Stimulated activated CD4-positive, alpha-beta T cell treated with anti-CD3 and anti-CD28 coated beads, Interleukin-1b, Interleukin-23, amount 100 ng/mL, for 1 hour (primary cell): ENCODE results near the gene RAPGEF6.
"Not testable (repeated sequence)": the region's sequence is repeated elsewhere in the genome, so short reads cannot be mapped to it uniquely, and the experiment has no call there.

Experiments
- DNase-seq, 2 donors: peaks; one replicate each; pipeline ENCODE4 v3.0.0-alpha.2; 2020; ENCODE audit warnings: low read depth in 2 of 2

The RAPGEF6 gene

DNA sequence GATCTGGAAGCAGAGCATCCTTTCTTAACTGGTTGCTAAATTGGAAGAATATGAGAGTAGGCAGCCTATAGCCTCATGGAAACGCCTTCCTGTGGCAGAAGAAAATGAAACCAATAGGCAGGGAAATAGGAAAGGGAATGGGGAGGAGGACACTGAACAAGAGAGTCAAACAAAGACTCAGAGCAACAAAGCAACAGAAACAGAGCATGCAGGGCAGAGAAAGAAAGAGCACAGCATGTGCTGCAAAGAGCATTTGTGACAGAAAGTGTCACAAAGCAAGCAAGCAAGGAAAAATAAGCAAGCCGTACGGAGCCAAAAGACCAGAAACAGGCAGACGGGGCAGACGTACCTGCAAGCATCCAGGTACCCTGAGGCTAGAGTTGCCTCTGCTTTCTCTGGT, 123.1 kb downstream of the RAPGEF6 start:
- DNase-seq: no peak

DNA sequence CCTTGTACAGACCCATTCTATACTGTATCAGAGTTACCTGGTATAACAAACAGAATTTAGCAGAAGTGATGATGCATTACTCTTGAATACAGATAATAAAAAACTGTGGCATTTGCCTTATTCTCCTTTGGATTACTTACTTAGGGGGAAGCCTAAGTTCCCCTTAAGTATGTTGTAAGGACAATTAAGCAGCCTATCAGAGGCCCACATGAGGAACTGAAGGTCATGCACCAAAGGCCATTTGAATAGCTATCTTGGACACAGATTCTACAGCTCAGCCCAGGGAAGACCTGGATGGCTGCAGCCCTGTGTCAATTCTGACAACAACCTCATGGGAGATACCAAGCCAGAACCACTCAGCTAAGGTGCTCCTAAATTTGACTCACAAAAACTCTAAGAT, 125.2 kb downstream of the RAPGEF6 start:
- DNase-seq: no peak

DNA sequence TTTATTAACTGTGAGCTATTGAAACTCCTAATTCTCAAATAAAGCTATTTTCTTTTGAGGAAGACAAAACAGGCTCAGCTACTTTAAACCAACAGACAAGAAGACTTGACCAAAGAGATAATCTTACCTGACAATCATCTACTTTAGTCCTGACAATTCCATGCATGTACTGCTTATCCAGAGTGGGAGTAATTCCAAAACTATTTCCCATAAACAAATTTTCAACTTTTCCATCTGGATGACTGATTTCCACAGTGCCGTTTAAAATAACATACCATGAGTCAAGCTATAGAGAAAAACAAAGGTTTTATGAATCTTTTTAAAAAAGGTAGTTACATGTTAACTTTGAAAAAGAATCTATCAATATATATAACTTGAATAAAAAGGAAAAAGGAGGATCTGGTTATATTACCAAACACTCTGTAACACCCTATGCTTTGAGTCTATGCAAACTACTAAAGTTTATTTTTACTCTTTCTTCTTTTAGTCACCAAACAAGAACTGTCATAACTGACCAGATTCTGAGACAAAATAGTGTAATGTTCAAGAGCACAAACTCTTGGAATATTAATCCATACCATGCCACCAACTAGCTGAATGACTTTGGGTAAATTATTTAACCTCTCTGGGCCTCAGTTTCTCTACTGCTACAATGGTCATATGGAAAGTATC, 129.7 kb downstream of the RAPGEF6 start:
- no peak for DNase-seq

DNA sequence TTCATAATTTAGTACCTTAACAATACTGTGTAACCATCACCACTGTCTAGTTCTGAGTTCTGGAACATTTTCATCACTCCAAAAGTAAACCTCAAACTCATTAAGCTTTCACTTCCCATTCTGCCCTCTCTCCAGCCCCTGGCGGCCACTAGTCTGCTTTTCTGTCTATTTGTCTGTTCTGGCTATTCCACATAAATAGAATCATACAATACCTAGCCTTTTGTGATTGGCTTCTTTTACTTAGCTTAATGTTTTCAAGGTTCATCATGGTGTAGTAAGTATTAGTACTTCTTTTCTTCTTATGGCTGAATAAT, 138.7 kb downstream of the RAPGEF6 start:
- no peak for DNase-seq

DNA sequence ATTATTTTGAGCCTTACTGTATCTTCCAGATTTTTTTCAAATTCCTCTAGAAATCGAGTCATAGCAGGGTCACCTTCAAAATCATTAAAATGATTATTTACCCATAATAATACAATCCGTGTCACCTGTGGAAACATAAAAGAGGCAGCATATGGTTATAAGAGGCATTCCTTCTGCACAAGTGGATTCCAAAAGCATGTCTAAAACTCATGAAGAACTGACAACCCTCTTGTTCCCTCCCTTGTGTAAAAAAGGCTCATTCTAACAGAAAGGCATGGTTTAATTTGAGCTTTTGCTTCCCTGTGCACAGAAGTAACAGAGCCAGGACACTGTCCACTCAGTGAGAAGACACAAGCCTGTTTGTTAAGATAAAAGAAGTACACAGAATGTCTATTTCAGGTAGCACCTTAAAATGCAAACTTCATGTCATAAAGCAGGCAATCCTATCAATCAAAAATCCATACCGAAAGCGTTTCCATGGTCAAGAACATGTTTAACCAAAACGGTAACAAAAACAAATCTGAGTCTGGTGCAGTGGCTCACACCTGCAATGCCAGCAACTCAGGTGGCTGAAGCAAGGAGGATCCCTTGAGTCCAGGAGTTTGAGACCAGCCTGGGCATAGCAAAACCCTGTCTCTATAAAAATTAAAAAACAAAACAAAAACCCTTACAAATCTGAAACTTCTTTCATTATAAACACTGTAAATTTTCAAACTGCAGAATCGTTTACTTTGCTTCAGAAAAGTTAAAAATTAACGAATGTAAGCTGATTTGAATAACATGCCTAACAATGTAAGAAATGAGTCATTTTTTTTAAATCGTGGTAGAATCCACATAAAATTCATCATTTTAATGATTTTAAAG, 139.3 kb downstream of the RAPGEF6 start:
- no peak for DNase-seq

DNA sequence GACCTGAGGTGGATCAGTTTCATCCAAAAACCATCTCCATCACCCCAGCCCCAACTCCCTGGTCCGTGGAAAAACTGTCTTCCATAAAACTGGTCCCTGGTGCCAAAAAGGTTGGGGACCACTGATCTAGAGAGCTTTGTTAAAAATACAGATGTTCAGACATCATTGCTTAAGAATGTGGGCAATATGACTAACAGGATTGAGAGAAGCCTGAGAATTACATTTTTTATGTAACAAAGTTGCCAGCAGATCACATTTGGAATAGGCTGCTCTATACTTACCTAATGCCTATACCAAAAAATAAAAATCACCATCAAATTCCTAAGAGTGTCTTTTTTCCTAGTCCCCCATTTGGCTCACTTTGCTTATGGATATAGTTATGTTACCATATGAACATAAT, 143.3 kb downstream of the RAPGEF6 start:
- DNase-seq: no peak

DNA sequence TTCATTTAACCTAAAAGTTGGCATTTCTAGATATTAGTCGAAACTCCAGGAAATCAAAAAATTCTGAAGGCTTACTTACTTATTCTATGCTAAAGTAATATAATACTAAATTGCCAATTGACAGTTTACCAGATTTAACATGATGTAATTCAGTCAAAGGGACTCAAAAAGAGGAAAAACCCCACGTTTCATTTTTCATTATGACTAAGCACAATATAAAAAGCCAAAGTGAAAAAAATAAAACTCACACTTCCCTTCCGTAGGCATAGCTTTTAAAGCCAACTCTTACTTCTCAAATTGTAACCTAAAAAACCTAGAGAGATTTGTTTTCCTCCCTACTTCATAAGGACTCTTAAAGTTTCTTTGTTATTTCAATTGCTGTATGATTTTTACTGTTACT, 146.6 kb downstream of the RAPGEF6 start:
- DNase-seq: no peak

DNA sequence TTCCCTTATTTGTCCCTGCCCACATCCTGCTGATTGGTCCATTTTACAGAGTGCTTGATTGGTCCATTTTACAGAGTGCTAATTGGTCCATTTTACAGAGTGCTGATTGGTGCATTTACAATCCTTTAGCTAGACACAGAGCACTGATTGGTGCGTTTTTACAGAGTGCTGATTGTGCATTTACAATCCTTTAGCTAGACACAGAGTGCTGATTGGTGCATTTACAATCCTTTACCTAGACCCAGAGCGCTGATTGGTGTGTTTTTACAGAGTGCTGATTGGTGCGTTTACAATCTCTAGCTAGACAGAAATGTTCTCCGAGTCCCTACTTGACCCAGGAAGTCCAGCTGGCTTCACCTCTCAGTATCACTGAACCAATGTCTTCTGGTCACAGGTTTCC, 147.7 kb downstream of the RAPGEF6 start:
- not testable (repeated sequence) for DNase-seq

DNA sequence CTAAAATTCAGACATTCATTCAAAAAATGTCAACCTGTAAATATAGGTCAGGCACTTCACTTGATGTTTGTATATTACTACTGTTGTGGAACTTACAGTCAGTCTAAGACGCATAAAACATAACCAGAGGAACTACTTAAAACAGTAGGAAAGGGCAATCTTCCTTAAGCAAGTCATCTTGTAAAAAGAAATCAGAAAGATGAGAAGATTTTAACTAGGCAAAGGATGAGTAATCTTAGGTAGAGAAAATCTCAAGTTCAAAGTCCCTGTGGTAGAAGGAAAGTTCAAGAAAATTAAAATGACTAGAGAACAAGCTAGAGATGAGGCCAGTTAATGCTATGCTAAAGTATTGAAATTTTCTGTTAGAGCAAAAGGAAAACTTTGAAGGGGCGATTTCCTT, 152.4 kb downstream of the RAPGEF6 start:
- DNase-seq: no peak

DNA sequence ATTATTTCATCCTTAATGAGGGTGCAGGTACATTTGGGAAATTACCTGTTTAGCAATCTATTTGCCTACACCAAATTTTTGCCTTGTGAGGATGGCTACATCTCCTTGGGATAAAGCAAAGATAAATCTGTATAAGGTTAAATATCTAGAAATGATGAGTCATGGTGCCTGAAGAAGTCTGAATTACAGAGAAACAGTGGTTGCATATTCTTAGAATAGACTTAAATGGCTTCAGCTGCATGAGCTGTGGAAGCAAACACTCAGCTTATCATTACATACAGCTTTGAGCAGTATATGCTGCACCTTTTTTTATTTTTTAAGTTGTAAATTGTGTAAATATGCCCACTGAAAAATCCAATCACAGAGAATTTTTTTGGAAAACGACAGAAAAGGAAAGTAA, 153.5 kb downstream of the RAPGEF6 start:
- DNase-seq: no peak

DNA sequence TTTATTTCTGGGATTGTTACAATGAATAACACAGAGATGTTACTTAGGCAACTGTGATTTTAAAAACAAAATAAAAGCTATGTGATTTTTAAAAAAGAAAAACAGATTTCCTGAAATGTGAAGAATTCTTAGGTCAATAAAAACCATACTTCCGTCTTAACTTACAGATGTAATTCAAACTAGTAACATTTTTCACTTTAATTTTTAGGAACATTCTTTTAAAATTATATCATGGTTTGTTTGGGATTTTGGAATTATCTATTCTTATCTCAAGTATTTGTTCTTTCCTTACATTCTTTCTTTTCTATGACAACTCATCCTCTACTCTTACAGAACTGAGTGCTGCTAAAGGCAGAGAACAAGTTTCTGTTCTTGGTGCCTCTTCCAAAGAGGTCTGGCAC, 159.5 kb downstream of the RAPGEF6 start:
- DNase-seq: no peak

DNA sequence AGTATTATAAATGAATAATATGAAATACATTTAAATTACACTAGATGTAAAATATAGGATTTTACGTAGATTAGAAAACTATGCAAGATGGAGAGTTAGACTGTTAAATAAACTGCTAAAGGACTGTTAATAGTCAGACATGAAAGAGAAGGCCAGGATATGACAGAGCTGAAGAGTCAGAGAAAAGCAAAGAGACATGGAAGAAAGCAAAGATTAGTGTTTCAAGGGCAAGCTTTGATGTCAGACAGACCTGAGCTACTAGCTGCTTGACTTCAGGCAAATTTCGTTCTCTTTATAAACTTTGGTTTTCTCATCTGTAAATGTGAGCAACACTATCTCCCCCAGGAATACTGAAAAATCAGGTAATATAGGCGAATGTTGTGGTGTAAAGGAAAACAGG, 161.3 kb downstream of the RAPGEF6 start:
- no peak for DNase-seq

DNA sequence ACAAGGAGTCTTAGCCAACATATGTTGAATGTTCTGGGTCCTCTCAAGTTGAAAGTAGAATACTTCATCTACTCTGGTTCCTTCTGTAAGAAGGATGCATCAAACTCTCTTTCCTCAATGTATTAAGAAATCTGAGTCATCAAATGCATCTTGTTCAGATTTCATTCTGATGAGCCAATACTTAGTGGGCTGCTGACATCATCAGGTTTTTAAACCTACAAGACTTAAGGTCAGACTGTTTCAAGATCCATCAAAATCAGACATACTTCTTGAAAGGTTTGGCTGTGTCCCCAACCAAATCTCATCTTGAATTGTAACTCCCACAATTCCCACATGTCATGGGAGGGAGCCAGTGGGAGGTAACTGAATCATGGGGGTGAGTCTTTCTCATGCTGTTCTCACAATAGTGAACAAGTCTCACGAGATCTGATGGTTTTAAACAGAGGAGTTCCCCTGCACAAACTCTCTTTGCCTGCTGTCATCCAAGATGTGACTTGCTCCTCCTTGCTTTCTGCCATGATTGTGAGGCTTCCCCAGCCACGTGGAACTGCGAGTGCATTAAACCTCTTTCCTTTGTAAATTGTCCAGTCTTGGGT, 168.8 kb downstream of the RAPGEF6 start:
- DNase-seq: no peak

DNA sequence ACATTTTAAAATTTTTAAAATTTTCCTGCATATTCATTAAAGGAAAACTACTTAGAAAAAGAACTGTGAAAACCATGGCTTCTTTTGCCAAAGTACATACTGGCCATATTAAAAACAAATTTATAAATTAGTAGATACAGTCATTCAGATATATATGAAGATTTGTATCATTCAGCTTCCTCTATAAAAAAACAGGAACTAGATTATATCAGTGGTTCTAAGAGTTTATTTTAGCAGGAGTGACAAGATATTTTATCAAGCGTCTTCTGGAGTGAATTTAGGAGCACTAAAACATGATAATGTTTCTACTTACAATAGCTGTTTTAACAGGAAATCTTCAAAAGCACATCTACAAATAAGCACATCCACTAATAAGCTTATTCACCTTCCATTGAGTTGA, 171.4 kb downstream of the RAPGEF6 start:
- no peak for DNase-seq

DNA sequence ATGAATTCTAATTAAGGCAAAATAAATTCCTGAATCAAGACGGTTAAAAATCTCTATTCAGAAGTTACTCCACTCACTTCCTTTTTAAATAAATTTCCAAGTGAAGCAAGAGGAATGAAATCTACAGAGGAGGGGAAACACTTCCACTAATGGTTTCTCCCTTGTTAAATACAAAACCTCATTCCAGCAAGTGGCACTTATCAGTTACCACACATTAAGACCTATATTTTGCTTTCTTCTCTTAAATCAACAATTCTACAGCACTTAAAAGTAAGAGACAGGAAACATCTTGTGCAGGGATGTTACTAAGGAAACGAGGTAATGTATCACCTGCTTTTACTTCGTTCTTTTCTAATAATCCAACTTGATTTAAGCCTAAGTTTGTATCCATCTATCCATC, 172.6 kb downstream of the RAPGEF6 start:
- no peak for DNase-seq

DNA sequence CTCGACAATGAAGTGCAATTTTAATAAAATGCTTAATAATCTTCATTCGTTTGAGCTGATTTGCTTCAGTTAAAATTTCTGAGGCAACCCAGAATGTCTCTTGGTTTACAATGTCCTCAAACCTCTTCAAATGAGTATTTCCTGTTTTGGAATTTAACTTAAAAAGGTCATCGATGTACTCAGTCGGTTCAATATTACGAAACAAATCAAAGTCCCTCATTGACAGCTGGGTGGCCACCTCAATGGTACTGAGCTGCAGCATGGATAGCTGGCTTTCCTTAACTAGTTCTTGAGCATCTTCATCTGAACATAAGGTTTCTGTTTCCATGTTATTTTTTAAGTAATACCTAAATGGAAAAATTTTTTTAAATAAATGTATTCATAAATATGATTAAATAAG, 173.3 kb downstream of the RAPGEF6 start:
- DNase-seq: no peak

DNA sequence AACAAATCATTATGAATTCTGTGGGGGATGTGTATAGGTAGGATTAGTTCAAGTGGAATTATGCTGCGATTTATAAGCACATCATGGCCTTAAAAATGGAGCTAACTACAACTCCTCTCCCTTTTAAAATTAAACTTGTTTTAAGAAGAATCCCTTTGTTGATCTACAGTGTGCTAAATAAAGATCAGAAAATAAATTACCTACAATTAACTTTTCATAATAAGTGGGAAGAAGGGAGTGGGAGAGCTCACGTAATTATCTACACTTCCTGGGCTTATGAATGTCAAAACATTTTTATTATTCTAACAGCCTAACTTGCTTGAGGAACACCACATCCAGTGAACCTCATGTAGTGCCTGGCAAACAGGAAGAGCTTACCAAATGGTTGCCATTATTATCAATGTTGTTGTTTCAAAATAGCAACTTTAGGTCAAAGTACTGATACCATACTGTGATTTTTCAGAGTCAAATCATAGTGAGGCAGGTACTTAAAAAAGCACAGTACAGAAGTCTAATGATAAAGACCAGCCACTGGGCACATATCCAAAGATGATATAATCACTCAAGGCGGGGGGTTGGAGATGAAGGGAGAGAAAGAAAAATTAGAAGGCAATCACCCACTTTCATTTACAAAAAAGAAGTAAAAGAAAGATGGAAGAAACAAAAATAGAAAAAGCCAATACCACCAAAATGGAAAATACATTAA, 174.0 kb downstream of the RAPGEF6 start:
- DNase-seq: no peak

DNA sequence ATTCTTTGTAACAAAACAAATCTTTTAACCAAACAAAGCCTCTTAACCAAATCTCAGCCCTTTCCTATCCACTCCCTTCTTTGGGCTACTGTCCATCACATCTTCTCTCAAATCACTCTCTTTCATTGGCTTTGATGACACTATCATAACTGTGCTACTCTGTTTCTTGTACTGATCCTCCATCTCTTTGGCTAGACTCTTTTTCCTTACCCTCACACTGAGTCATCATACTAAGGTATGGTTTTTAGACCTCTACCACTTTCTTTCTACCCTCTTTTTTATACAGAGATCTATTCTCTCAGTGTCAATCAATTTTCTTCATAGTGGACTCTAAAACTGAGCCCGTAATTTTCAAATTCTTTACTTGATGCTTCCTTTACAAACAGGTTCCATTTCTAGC, 174.9 kb downstream of the RAPGEF6 start:
- no peak for DNase-seq

DNA sequence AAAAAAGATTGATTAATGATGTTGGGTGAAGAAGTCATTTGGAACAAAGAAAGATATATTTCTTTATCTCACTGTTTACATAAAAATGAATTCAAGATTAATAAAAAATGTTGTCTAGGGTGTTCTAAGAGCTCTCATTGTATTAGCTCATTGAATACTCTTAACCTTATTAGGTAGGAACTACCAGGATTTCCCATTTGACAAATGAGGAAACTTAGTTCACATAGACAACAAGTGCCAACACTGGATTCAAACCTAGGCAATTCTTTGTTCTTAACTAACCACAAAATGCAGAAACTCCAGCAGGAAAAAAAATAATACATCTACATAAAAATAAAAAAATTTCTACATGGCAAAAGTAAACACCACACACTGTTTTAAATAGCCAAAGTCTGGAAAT, 175.8 kb downstream of the RAPGEF6 start:
- no peak for DNase-seq

DNA sequence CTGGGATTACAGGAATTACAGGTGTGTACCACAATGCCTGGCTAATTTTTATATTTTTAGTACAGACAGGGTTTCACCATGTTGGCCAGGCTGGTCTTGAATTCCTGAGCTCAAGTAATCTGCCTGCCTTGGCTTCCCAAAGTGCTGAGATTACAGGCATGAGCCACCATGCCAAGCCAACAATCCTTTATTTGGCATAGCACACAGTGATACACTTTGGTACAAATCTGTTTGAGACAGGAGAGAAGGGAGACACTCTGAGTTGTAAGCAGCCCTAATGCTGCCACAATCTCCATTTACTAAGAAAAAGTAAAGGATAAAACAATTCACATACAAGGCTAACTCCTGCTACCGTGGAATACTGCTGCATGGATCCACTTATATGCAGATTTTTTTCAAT, 177.8 kb downstream of the RAPGEF6 start:
- DNase-seq: no peak

DNA sequence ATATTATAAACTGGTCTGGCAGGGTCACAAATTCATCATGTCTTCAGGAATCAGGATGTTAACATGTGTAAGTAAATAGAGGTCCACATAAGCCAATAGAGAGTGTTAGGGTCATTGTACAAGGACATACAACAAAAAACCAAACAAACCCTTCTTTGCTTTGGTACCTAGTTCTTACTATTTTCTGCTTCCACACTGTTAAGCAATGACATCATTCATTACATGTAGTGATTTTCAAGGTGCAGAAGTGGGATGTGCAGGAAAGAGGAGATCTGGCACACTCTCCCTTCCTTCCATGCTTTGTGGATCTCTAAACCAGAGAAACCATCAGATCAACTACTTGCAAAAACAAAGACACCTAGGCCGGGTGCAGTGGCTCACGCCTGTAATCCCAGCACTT, 184.1 kb downstream of the RAPGEF6 start:
- DNase-seq: no peak

DNA sequence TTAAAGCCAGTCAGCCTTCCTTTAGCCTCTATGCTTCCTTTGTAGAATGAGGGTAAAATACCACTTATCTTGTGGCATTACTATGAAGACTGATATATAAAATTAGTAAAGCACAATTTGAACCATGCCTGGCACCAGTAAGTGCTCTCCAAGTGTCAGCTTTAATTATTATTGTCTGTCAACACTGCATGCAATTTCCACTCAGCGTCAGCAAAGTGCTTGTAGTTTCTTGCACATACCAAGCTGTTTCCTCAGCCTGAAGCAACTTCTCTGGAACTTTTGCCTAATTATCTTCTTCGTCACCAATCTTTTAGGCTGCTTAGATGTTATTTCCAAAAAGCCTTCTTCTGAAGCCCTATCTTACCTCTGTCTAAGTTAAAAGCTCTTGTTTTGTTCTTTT, 193.8 kb downstream of the RAPGEF6 start:
- no peak for DNase-seq

DNA sequence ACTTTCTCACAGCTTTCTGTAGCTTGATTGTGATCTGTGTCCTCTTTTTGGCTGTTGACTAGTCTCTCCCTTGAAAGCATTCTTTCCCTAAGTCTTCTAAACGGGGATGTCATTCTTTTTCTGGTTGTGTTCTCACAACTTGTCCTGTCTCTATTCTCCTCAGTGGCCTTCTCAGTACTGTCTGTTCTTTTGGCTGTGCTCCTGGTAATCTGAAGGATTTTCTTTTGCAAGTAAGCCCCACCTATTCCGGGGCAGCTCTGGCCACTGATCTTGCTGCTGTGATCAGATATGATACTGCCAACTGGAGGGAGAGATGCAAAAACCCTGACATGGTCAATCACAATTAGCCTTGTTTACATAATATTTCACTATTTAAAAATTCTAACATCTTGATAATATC, 198.9 kb downstream of the RAPGEF6 start:
- DNase-seq: no peak
